NCI-H2107 (cell line): ENCODE results near the gene ZNF20.
"Not testable (repeated sequence)": the region's sequence is repeated elsewhere in the genome, so short reads cannot be mapped to it uniquely, and the experiment has no call there.

Experiments
- DNase-seq: peaks from one replicate; lab custom pipeline; 2025; lab: John Stamatoyannopoulos, UW

Gene ZNF20

GRCh38 chr19:12112701-12113100 is 27.4 kb downstream of the ZNF20 start:
- DNase-seq, result no peak

- DNase-seq, result no peak
Observed at GRCh38 chr19:12111943-12112637, 28.1 kb downstream of the ZNF20 start.

GRCh38 chr19:12111176-12111575 is 29.0 kb downstream of the ZNF20 start:
- DNase-seq, result no peak

- not testable (repeated sequence) for DNase-seq
Observed at GRCh38 chr19:12103909-12104308, 36.2 kb downstream of the ZNF20 start.

DNA sequence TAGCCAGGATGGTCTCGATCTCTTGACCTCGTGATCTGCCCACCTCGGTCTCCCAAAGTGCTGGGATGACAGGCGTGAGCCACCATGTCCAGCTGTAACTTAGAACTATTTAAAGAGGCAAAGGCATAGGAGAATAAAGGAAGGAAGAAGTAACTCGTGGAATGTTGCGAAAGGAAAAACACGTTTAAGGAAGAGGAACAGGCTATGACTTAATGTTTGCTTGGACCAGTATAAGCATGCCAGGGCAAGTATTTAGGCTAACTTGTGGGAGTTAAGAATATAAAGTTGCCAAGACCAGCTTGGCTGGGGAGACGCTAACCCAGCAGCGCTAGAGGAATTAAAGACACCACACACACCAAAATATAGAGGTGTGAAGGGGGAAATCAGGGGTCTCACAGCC is 42.1 kb downstream of the ZNF20 start:
- no peak for DNase-seq

GRCh38 chr19:12095111-12095790 is 44.9 kb downstream of the ZNF20 start:
- DNase-seq, result no peak

DNA sequence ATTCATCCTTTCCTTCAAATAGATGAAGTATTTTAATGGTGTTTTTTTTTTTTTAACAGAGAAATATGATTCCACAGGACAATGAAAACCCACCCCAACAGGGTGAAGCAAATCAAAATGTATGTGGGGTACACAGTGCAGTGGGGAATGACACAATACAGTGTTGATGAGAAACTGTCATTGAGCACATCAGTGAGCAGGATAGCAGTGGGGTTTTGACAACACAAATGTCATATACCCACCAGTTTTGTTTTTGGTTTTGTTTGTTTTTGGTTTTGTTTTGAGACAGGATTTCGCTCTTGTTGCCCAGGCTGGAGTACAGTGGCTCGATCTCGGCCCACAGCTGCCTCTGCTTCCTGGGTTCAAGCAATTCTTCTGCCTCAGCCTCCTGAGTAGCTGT is 46.4 kb downstream of the ZNF20 start:
- DNase-seq, result no peak

DNA sequence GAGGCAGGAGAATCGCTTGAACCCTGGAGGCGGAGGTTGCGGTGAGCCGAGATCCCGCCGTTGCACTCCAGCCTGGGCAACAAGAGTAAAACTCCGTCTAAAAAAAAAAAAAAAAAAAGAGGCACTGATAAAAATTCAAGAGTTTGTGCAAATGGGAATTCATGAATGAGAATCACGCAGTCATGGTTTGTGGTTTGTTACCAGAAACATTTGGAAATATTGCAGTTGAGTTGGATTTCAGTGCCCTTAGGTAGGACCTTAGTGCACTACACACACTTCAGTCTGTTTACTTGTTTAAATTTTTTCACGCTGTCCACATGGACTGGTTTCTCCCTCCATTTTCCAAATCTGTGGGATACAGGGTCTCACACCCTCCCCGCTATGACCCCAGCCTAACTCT is 47.2 kb downstream of the ZNF20 start:
- DNase-seq, result no peak

DNA sequence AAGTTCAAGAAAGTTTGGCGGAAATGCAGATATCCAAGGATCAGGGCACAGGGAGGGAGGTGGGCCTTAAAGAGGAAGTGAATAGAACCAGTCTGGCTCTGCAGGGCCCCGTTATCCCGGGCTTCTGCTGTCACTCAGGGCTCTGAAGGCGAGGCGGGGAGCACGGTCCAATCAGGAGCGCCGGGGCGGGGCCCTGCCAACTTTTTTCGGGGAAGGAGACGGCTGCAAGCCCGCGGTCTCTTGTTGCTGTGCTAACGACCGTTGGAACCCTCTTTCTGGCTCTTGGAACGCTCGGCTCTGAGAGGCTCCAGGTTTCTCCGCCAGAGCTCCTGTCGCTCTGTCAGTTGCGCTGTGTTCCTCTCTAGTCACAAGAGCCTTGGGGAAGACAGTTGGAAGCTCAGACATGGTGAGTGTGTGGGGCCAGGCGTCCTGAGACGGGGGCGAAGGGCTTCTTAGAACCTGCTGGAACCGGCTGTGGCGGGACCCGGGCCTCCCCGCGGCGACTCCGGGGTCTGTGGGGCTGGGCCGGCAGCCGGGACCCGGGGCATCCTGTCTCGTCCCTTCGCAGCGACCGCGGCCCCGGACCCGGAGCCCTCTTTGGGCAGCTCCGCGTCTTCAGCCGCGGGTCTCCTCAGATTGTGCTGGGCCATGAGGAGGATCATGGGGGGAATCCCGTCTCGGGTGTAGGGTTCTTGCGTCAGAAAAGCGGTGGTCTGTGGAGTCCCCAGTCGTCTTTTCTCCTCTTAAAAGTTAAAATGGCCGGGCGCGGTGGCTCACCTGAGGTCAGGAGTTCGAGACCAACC is 47.9 kb downstream of the ZNF20 start:
- DNase-seq, result no peak

DNA sequence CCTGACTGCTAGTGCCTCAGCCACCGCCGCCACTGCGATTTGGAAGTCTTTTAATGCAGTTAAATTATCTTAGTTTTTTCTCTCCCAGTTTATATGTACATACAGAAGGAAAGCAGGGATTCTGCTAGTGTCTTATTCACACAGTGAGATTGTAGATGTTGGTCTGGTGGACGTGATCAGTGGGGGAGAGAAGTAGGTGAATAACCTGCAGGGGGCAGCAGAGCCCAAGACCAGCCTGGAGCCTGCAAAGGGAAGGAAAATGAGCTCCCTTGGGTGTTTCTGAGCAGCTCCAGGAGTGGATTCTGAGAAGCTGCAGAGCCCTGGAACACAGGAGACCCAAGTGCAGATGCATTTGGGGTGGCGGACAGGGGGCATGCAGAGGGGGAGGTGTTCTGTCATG is 49.3 kb downstream of the ZNF20 start:
- DNase-seq, result no peak

- DNase-seq, result no peak
Observed at GRCh38 chr19:12085074-12085818, 54.9 kb downstream of the ZNF20 start.

- not testable (repeated sequence) for DNase-seq
Observed at GRCh38 chr19:12083336-12083735, 56.8 kb downstream of the ZNF20 start.
